ENCODE data around the gene DEFB132.
A peak's percentile ranks its signal among the peaks of the same experiment; 100 is the strongest.

DEFB132 gene

DNA sequence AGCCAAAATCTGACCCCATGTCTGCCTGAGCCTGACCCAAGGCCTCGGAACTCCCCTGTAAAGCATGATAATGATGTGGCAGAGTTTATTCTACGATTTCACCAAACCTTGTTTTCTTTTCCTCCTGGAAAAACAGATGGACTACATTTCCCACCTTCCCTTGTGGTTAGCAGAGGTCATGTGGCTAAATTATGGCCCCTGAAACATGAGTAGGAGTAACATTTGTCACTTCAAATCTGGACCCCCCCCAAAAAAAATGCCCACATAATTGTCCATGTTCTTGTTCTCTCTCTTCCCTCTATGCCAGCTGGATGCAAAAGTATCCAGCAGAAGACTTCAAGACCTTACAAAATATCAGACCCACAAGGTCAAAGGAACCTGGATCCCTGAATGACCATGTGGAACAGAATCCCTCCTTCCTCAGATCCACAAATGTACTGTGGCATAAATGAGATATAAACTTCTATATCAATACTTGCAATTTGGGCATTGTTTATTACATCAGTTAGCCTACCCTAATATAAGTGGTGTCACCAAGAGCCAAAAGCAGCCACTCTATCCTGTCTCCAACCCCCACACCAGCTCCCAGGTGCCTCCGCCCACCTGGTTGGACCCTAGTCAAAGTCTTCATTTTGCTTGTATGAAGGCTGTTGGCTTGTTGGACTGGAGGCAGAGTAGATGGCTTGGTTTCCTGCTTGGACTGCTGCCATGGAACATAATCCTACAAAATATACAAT, 31.6 kb downstream of the DEFB132 start:
- H2AFZ ChIP-seq (ENCODE audit: low read depth, low read length, severe bottlenecking), result peak overlapping the region; percentile 97
- H3K36me3 ChIP-seq (ENCODE audit: low read length), result no peaks in the 10 kb centered on the region
- H3K27me3 ChIP-seq (ENCODE audit: low read length), result no peaks in the 10 kb centered on the region
- H3F3A ChIP-seq (ENCODE audit: insufficient read depth), result no peaks in the 10 kb centered on the region
- H3K4me3 ChIP-seq (ENCODE audit: insufficient read depth, low read length, poor library complexity, severe bottlenecking), result peak overlapping the region; percentile 82
- H3K79me2 ChIP-seq (ENCODE audit: insufficient read depth, low read length), result no peaks in the 10 kb centered on the region
- H3K9me2 ChIP-seq (replicated peaks; ENCODE audit: insufficient read depth, low read length), result no peaks in the 10 kb centered on the region
- peak overlapping the region; percentile 87 for H3K9ac ChIP-seq (ENCODE audit: low read length)
- TF ChIP-seq CTCF (IDR thresholded peaks at IDR 0.05; ENCODE audit: insufficient read depth, low read length, poor library complexity, severe bottlenecking) (no peak), EZH2phosphoT487 (conservative IDR thresholded peaks at IDR 0.05; ENCODE audit: low read length) (no peak)
- peak overlapping the region; percentile 67 for H3K4me2 ChIP-seq (ENCODE audit: low read depth, low read length, poor library complexity, severe bottlenecking)
- no peak overlapping the region for H3K27ac ChIP-seq (ENCODE audit: low read depth, low read length)
- H4K20me1 ChIP-seq (ENCODE audit: low read depth, low read length), result no peaks in the 10 kb centered on the region
- no peaks in the 10 kb centered on the region for H3K9me3 ChIP-seq (ENCODE audit: insufficient read depth, low read length)

- H3K9me3 ChIP-seq (ENCODE audit: insufficient read depth, low read length), result no peaks in the 10 kb centered on the region
- H2AFZ ChIP-seq (ENCODE audit: low read depth, low read length, severe bottlenecking), result peak overlapping the region; percentile 97
- H3K4me3 ChIP-seq (ENCODE audit: insufficient read depth, low read length, poor library complexity, severe bottlenecking), result peak overlapping the region; percentile 82
- no peaks in the 10 kb centered on the region for H3K79me2 ChIP-seq (ENCODE audit: insufficient read depth, low read length)
- no peak overlapping the region for H3K27ac ChIP-seq (ENCODE audit: low read depth, low read length)
- H3F3A ChIP-seq (ENCODE audit: insufficient read depth), result no peaks in the 10 kb centered on the region
- peak overlapping the region; percentile 87 for H3K9ac ChIP-seq (ENCODE audit: low read length)
- H3K4me2 ChIP-seq (ENCODE audit: low read depth, low read length, poor library complexity, severe bottlenecking), result peak overlapping the region; percentile 67
- H4K20me1 ChIP-seq (ENCODE audit: low read depth, low read length), result no peaks in the 10 kb centered on the region
- no peaks in the 10 kb centered on the region for H3K27me3 ChIP-seq (ENCODE audit: low read length)
- H3K9me2 ChIP-seq (replicated peaks; ENCODE audit: insufficient read depth, low read length), result no peaks in the 10 kb centered on the region
- TF ChIP-seq EZH2phosphoT487 (conservative IDR thresholded peaks at IDR 0.05; ENCODE audit: low read length) (no peak), CTCF (IDR thresholded peaks at IDR 0.05; ENCODE audit: insufficient read depth, low read length, poor library complexity, severe bottlenecking) (no peak)
- no peaks in the 10 kb centered on the region for H3K36me3 ChIP-seq (ENCODE audit: low read length)
Observed at GRCh38 chr20:289693-290083, 32.2 kb downstream of the DEFB132 start.

- Histone ChIP-seq H3K9ac (ENCODE audit: low read length) (peak within 1 kb of the TSS; percentile 87), H3K27ac (ENCODE audit: low read depth, low read length) (no peak within 1 kb of the TSS)
- TF ChIP-seq CTCF (IDR thresholded peaks at IDR 0.05; ENCODE audit: insufficient read depth, low read length, poor library complexity, severe bottlenecking), result no peak
- no peak for TF ChIP-seq EZH2phosphoT487 (conservative IDR thresholded peaks at IDR 0.05; ENCODE audit: low read length)
Observed at GRCh38 chr20:290084-290831, 32.7 kb downstream of the DEFB132 start, which contains the start of gene C20orf96. Gene C20orf96, minus strand, starts transcription at chr20:290750. Its CDS starts 140 bp downstream, at chr20:290610.

More at GRCh38 chr20:290084-290831, 32.7 kb downstream of the DEFB132 start, which contains the start of gene C20orf96:
- Histone ChIP-seq H3K36me3 (ENCODE audit: low read length) (no peaks in the 10 kb centered on the region), H3F3A (ENCODE audit: insufficient read depth) (no peaks in the 10 kb centered on the region), H3K9me3 (ENCODE audit: insufficient read depth, low read length) (no peaks in the 10 kb centered on the region), H3K27me3 (ENCODE audit: low read length) (no peaks in the 10 kb centered on the region), H3K79me2 (ENCODE audit: insufficient read depth, low read length) (no peaks in the 10 kb centered on the region), H3K9me2 (replicated peaks; ENCODE audit: insufficient read depth, low read length) (no peaks in the 10 kb centered on the region), H3K4me3 (ENCODE audit: insufficient read depth, low read length, poor library complexity, severe bottlenecking) (peak within 1 kb of the TSS; percentile 82), H4K20me1 (ENCODE audit: low read depth, low read length) (no peaks in the 10 kb centered on the region), H3K4me2 (ENCODE audit: low read depth, low read length, poor library complexity, severe bottlenecking) (peak within 1 kb of the TSS; percentile 67), H2AFZ (ENCODE audit: low read depth, low read length, severe bottlenecking) (peak within 1 kb of the TSS; percentile 97)

All from SU-DHL-6 (cell line).